Measurements from ENCODE around the gene KIF20A. TPM values are rescaled to one million over a fixed set of nuclear protein-coding genes. Genes with fewer than 3 reads are reported as not detected.

Gene KIF20A
- total RNA-seq, 1 experiment from 2014 or later: 67.1 TPM

DNA sequence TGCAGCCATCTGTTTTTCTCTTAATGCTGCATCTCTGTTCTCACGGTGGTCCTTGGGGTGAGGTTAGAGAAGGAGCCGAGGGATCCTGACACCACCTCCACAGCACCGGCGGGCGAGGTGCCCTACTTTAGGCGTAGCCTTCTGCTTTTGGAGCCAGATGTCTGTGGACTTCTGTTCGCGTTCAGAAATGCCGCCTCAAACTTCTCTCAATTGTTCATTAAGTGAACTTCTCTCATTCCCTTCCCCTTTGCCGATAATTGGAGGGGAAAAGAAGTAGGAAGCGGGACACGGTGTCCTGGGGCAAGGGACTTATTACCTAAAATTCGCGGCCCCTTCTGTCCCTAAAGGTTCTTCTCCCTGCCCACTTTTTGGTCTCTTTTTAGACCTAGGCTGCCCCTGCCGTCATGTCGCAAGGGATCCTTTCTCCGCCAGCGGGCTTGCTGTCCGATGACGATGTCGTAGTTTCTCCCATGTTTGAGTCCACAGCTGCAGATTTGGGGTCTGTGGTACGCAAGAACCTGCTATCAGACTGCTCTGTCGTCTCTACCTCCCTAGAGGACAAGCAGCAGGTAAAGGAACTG lies 455 bp downstream of the KIF20A start:
- Histone ChIP-seq H3K79me2 (ENCODE audit: insufficient read depth, low read length) (peaks cover 4% of the 10 kb centered on the region; the same call in 1 of the 2 replicates), H2BK120ac (ENCODE audit: low read depth, low read length, poor library complexity, severe bottlenecking) (no peak overlapping the region), H3K9ac (ENCODE audit: extremely low read depth, insufficient read length, low read length) (peak overlapping the region; percentile 84), H3K56ac (ENCODE audit: insufficient read length, low read depth, low read length) (peak overlapping the region; percentile 3), H3K27me3 (ENCODE audit: insufficient read depth, low read length) (no peaks in the 10 kb centered on the region), H3T11ph (ENCODE audit: low read length) (no peak overlapping the region), H3K27ac (ENCODE audit: insufficient read length, low read depth, low read length) (peak overlapping the region; percentile 12), H2BK12ac (ENCODE audit: insufficient read length, low read depth, low read length) (no peak overlapping the region), H4K8ac (replicated peaks; ENCODE audit: insufficient read length, low read depth, low read length) (no peak overlapping the region), H3K23me2 (ENCODE audit: insufficient read length, low read depth, low read length, poor library complexity, severe bottlenecking) (peaks cover 8% of the 10 kb centered on the region), H3K18ac (ENCODE audit: insufficient read length, low read depth, low read length) (peak overlapping the region; percentile 68), H3K23ac (ENCODE audit: insufficient read length, low read depth, low read length) (no peak overlapping the region), H4K91ac (ENCODE audit: insufficient read length, low read depth, low read length) (no peak overlapping the region), H4K20me1 (ENCODE audit: control insufficient read depth, insufficient read depth, insufficient read length) (no peaks in the 10 kb centered on the region), H3K14ac (ENCODE audit: insufficient read depth, low read length) (peak overlapping the region; percentile 92; the same call in 1 of the 2 replicates), H3K9me3 (ENCODE audit: control insufficient read depth, low read depth, low read length) (no peaks in the 10 kb centered on the region), H4K5ac (ENCODE audit: insufficient read length, low read depth, low read length) (no peak overlapping the region), H2BK20ac (ENCODE audit: low read depth, low read length, poor library complexity, severe bottlenecking) (no peak overlapping the region), H3K4ac (ENCODE audit: low read depth, low read length) (no peak overlapping the region), H3K4me2 (ENCODE audit: insufficient read depth, insufficient read length, low read length) (peak overlapping the region; percentile 84), H2AFZ (ENCODE audit: low read length) (no peak overlapping the region), H2BK5ac (ENCODE audit: insufficient read length, low read length) (no peak overlapping the region), H3K79me1 (ENCODE audit: insufficient read depth, low read depth, low read length, poor library complexity, severe bottlenecking) (no peaks in the 10 kb centered on the region), H2AK5ac (ENCODE audit: insufficient read length, low read length) (no peak overlapping the region), H2BK15ac (ENCODE audit: low read depth, low read length) (no peak overlapping the region), H3K4me1 (ENCODE audit: insufficient read depth, low read length) (no peaks in the 10 kb centered on the region)
- Mint-ChIP-seq H3K4me3 (no peak overlapping the region), H3K9me3 (no peaks in the 10 kb centered on the region), H3K27ac (no peak overlapping the region; a peak in 1 of 7 replicates), H3K27me3 (ENCODE audit: low read depth) (no peaks in the 10 kb centered on the region), H3K4me1 (peaks cover 12 to 16% of the 10 kb centered on the region in 2 experiments), H3K36me3 (ENCODE audit: insufficient read depth in 1 of 3, low read depth in 3 of 3) (peaks cover 34 to 59% (median 58%) of the 10 kb centered on the region in 3 experiments)
- TF ChIP-seq, protein P1, sequence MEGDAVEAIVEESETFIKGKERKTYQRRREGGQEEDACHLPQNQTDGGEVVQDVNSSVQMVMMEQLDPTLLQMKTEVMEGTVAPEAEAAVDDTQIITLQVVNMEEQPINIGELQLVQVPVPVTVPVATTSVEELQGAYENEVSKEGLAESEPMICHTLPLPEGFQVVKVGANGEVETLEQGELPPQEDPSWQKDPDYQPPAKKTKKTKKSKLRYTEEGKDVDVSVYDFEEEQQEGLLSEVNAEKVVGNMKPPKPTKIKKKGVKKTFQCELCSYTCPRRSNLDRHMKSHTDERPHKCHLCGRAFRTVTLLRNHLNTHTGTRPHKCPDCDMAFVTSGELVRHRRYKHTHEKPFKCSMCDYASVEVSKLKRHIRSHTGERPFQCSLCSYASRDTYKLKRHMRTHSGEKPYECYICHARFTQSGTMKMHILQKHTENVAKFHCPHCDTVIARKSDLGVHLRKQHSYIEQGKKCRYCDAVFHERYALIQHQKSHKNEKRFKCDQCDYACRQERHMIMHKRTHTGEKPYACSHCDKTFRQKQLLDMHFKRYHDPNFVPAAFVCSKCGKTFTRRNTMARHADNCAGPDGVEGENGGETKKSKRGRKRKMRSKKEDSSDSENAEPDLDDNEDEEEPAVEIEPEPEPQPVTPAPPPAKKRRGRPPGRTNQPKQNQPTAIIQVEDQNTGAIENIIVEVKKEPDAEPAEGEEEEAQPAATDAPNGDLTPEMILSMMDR (conservative IDR thresholded peaks at IDR 0.05): no peak
- no CpG with 5 or more reads among the region's 23 CpGs for WGBS (ENCODE audit: extremely low coverage, insufficient read length, low lambda C conversion rate)
- peak; percentile 27 for DNase-seq

Data from H9 (cell line).